LNCaP clone FGC (cell line): ENCODE measurements around the gene GPATCH11.

Experiments
- DNase-seq: peaks from one replicate; pipeline ENCODE4 v3.0.0-alpha.2; 2011; ENCODE audit warnings: low read depth
- H3K4me3 ChIP-seq: 2 replicates; pipeline ENCODE4 v1.5.1; 2011; ENCODE audit warnings: mild to moderate bottlenecking, low read depth, low read length, control low read depth
- CTCF ChIP-seq: IDR thresholded peaks from 2 replicates; pipeline ENCODE4 v1.5.1; 2012; ENCODE audit warnings: mild to moderate bottlenecking; ENCODE audit not compliant: control insufficient read depth, insufficient read depth; ENCODE audit errors: extremely low read depth

Gene GPATCH11

GRCh38 chr2:37104178-37104577 lies 19.9 kb downstream of the GPATCH11 start:
- H3K4me3 ChIP-seq: no peak overlapping the region
- no peak for TF ChIP-seq CTCF

GRCh38 chr2:37105150-37105549 lies 20.8 kb downstream of the GPATCH11 start:
- no peak for TF ChIP-seq CTCF
- H3K4me3 ChIP-seq: no peak overlapping the region
- no peak for DNase-seq

More at GRCh38 chr2:37104178-37104577, 19.9 kb downstream of the GPATCH11 start:
- no peak for DNase-seq

- no peak for TF ChIP-seq CTCF
- DNase-seq: no peak
- H3K4me3 ChIP-seq: no peak overlapping the region
These were observed 25.2 kb downstream of the GPATCH11 start for GRCh38 chr2:37109523-37109922.

- no peak overlapping the region for H3K4me3 ChIP-seq
- DNase-seq: no peak
- TF ChIP-seq CTCF: no peak
These were observed 26.2 kb downstream of the GPATCH11 start for GRCh38 chr2:37110306-37111212.

GRCh38 chr2:37111958-37112357 lies 27.6 kb downstream of the GPATCH11 start:
- TF ChIP-seq CTCF: no peak
- no peak overlapping the region for H3K4me3 ChIP-seq
- DNase-seq: no peak

- no peak overlapping the region for H3K4me3 ChIP-seq
- no peak for TF ChIP-seq CTCF
- no peak for DNase-seq
These were observed 33.2 kb downstream of the GPATCH11 start for GRCh38 chr2:37117566-37117965.

GRCh38 chr2:37119157-37119556 lies 34.8 kb downstream of the GPATCH11 start:
- TF ChIP-seq CTCF: no peak
- H3K4me3 ChIP-seq: no peak overlapping the region
- no peak for DNase-seq
